Vagina (tissue), 2 donors: ENCODE measurements around the gene CNNM2.

ENCODE experiments used
- CTCF ChIP-seq, 3 experiments: fragments of 450-650 bp in 2 of 3; fragments of 200-600 bp in 1 of 3; sonication (generic) in 1 of 3; IDR thresholded peaks; one replicate each; pipeline ENCODE4 v1.5.1; 2017 to 2019; ENCODE audit warnings: antibody characterized with exemption in 3 of 3, mild to moderate bottlenecking in 2 of 3, moderate library complexity in 2 of 3
- POLR2A ChIP-seq, 2 donors: fragments of 450-650 bp; IDR thresholded peaks; one replicate each; pipeline ENCODE4 v1.6.1; 2017; ENCODE audit warnings: antibody characterized with exemption in 2 of 2, mild to moderate bottlenecking in 2 of 2, moderate library complexity in 2 of 2

- no peak for TF ChIP-seq CTCF (IDR thresholded peaks at IDR 0.05)
- TF ChIP-seq POLR2A (IDR thresholded peaks at IDR 0.05): no peak
Observed at GRCh38 chr10:103079946-103080345, 161.9 kb downstream of the CNNM2 start.
